KG1 (cell line): Measurements from ENCODE around the gene ZNF747.

Experiments
- DNase-seq: peaks from one replicate; lab custom pipeline; 2025; lab: John Stamatoyannopoulos, UW

Gene ZNF747

DNA sequence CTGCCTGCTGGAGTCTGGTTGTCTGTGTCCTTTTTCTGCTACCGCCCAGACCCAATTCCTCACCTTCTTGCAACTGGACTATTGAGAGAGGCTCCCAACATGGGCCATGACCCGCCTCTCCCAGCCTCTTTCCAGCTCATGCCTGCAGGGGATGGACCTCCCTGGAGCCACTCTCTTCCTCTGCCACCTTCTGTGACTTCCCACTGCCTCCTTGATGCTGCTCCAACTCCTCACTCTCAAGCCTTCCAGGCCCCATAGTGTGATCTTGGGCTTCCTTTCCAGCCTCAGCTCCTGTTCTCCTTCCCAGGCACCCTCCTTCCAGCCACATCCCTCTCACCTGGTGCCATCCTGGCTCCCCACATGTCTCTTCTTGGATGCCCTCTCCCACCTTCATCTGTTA lies 19.4 kb downstream of the ZNF747 start:
- DNase-seq = no peak

DNA sequence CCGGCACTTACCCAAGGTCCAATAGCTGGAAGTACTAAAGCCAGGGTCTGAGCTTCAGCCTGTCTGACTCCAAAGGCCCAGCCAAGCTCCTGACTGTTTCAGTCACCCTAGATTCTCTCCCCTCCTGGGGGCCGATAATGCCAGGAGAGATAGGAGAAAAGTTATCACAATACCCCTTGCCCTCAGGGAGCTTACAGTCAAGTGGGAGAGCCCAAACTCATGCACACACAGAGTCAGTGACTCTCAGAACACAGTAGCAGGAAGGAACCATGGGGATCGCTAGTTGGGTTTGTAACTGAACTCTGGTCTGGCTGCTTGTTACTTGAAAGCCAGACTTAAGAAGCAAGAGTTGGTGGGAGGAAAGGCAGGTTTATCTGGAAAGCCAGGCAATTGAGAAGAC lies 23.1 kb downstream of the ZNF747 start:
- DNase-seq = no peak

DNA sequence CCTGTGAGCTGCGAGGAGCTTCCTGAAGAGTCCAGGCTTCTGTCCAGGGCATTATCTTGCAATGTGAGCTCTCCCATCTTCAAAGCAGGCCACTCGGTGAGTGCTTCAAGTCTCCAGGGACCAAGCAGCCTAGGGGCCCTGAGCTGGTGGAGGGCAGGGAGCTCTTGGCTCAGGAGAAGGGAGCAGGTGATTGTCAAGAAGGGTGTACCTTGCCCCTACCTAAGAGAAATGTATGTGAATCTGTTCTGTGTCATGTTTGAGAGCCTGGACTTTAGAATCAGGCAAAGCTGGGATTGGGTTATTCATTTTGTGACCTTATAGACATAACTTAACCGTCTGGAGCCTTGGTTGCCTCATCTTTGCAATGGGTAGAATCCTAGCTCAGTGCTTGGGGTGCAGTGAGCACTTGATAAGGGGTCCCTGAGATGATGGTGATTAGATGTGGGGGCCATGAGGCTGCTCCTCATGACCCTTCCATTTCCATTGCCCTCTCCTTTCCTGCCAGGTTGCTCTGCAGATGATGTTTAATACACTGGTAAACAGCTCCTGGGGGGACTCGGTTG lies 24.2 kb downstream of the ZNF747 start:
- no peak for DNase-seq

DNA sequence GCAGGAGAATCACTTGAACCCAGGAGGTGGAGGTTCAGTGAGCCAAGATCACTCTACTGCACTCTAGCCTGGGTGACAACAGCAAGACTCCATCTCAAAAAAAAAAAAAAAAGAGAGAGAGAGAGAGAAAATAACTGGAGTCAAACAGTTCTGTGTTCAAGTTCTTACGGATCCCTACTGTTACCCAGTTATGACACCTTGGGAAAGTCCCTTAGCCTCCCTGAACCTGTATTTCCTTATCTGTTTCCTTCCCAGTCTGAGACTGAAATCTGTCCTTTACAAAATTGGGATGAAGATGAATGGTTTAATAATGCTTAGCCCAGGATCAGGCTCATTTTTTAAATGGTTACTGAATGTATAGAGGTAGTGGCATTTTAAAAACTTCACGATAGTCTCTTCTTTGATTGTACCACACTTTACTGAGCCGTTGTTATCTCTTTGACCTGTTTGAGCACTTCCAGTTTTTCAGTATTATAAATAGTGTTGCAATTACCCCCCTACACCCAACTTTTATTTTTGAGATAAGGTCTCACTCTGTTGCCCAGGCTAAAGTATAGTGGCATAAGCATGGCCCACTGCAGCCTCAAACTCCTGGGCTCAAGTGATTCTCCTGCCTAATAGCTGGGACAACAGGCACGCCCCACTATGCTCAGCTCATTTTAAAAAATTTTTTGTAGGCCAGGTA lies 25.4 kb downstream of the ZNF747 start:
- no peak for DNase-seq

DNA sequence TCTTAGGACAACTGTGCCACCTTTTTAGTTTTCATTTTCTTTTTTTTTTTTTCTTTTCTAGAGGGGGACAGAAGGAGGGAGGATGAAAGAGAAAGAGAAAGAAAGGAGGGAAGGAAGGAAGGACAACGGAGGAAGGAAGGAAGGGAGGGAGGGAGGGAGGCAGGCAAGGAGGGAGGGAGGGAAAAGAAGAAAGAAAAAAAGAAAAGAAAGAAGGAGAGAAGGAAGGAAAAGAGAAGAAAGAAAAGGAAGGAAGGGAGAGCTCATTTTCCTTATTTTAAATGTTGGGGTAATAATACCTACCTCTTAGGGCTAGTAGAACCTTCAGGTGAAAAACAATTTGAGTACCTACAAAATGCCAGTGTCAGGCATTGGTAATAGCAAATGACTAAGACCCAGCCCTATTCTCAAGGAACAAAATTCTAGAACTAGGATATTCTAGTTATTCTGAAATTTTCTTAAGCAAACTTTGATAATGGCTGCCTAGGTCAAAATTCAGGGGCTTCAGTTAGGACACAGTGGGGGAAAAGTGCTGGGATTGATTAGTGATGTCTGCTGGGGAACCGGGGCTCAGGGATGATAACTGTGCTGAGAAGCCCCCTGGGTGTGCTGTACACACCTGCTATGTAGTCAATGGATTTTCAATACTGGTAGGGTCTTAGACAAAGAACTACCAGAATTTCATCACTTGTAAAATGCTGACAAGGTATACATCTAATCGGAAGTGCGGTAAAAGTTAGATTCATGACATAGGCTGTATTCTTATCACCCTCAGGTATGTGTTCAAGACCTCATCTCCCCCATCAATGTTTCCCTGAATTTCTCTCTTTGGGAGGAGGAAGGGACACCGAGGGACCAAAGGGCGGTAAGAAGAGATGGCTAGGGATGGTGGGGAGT lies 31.0 kb downstream of the ZNF747 start:
- DNase-seq = no peak

DNA sequence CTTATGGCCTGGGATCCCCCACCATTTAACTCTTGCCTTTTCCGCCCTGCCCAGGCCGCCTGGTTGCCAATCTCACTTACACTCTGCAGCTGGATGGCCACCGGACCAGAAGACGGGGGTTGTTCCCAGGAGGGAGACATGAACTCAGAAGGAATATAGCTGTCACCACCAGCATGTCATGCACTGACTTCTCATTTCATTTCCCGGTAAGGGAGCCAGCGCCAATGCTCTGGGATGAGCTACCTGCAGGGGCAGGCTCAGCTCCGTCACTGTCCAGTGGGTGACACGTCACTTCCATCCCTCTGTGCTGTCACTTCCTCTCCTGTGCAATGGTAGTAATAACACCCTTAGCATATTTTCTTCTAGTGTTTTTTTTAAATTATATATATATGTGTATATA lies 35.4 kb downstream of the ZNF747 start:
- DNase-seq = no peak

DNA sequence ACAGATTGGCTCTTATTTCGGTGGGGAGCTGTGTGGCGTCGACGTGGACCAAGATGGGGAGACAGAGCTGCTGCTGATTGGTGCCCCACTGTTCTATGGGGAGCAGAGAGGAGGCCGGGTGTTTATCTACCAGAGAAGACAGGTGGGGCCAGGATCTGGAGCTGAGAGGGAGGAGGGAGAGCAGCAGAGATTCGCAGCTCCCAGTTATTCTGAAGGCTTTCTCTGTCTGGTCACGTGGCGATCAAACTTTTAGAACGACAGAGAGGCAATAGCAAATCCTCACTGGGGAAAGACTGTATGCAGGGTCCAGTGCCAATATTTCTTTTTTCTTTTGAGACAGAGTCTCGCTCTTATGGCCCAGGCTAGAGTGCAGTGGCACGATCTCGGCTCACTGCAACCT lies 39.9 kb downstream of the ZNF747 start:
- no peak for DNase-seq

DNA sequence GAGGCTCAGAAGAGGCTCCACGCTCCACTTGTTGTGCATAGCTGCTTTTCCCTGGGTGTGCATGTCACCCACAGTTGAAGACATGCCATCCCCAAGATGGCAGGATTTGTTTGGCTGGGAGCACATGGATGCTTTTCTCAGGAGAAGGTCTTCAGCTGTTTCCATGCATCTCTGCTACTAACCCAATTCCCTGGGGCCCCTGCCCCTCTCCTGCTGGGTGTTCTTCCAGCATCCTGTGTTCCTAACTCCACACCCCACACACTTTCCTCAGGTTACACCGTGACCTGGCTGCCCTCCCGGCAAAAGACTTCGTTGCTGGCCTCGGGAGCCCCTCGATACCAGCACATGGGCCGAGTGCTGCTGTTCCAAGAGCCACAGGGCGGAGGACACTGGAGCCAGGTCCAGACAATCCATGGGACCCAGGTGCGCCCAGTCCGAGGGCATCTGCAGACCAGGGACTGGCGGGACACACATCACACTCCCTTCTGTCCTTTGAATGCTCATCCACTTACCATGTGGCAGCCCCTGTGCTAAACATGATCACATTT lies 40.6 kb downstream of the ZNF747 start:
- DNase-seq = no peak

DNA sequence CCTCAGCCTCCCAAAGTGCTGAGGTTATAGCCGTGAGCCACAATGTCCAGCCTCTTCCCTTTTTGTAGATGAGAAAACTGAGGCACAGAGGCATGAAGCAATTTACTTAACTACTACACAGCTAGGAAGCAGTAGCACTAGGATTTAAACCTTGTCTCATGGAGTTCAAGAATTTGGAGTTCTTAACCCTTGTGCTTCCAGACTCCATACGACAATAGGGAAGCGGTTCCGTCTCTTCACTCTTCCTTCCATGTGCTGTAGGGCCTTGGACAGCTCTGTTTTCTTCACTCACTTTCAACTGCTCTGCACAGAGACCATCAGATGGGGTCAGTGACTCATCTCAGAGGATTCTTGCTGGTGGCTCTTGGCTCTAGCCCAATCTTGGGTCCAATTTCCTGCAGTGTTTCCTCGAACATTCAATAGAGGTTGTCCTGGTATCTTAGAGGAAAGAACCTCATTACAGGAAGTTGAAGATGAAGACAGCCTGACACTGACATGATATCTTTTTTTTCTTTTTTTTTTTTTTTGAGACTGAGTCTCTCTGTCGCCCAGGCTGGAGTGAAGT lies 42.8 kb downstream of the ZNF747 start:
- no peak for DNase-seq

DNA sequence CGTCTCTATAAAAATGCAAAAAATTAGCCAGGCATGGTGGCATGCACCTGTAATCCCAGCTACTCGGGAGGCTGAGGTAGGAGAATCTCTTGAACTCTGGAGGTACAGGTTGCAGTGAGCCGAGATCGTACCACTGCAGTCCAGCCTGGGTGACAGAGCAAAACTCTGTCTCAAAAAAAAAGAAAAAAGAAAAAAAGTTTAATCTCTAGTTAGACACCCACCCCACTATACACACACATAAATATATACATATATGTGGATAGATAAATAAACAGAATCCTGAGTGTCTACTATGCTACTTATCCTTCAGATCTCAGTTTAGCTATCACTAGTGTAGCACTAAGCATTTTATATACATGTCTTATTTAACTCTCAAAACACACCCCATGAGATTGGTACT lies 43.4 kb downstream of the ZNF747 start:
- no peak for DNase-seq

DNA sequence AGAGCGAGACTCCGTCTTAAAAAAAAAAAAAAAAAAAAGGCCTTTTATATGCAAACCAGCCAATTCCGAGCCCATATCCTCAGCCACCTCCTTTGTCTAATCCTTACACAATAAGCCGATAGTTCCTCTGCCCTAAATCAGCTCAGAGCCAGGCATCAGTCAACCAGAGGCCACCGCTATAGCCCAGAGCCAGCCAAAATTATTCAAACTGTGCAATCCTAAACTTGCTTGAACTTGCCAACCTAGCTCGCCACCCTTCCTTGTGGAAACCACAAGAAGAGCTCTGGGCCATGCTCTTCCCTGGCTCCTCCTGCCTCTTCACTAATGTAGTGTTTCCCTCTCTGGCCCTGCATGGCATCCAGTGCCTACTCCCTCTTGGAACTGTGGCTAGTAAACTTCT lies 44.4 kb downstream of the ZNF747 start:
- DNase-seq = no peak

DNA sequence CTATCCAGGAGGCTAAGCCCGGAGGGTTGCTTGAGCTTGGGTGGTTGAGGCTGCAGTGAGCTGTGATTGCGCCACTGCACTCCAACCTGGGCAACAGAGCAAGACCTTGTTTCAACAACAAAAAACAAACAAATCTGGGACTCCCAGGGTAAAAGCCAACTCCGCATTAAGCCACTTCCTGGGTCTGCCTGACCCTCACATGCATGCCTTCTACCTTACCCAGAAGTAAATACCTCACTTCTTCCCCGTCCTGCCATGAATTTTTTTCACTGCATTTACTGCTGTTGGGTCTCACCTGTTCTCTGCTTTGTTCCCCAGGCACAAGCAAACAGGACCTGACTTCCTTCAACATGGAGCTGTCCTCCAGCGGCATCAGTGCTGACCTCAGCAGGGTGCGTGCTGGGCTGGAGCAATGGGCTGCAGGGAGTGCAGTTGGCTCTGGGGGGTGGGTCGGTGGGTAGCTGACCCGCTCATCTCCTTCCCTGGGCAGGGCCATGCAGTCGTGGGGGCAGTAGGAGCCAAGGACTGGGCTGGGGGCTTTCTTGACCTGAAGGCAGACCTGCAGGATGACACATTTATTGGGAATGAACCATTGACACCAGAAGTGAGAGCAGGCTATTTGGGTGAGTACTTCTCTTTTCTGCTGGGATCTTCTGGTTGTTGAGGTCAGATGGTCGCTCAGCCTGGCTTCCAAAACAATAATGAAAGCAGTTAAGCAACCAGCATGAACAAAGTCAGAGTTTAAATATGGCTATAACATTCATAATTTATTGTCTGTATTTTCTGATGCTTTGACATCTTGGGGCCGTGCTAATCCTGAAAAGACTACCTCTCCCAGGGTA lies 45.7 kb downstream of the ZNF747 start:
- no peak for DNase-seq

DNA sequence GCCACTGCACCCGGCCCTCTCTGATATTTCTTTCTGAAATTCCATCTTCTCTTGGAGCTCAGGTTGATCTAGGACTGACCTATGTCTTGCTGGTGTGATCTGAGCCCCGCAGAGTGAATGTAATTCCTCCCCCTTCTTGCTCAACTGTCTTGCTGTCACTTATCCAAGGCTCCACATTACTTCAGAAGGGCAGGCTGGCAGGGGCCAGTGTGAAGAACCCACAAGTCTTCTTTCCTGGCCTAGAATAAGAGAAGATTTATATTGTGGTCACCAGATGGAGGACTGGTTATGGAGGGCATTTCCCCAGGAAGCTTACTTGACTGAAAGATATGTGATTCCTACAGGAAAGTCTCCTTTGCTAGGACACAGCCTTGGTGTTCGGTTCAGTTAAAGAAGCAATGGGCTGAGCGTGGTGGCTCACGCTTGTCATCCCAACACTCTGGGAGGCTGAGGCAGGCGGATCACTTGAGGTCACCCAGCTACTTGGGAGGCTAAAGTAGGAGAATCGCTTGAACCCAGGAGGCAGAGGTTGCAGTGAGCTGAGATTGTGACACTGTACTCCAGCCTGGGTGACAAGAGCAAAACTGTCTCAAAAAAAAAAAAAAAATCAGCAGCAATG lies 48.7 kb downstream of the ZNF747 start:
- DNase-seq = no peak

DNA sequence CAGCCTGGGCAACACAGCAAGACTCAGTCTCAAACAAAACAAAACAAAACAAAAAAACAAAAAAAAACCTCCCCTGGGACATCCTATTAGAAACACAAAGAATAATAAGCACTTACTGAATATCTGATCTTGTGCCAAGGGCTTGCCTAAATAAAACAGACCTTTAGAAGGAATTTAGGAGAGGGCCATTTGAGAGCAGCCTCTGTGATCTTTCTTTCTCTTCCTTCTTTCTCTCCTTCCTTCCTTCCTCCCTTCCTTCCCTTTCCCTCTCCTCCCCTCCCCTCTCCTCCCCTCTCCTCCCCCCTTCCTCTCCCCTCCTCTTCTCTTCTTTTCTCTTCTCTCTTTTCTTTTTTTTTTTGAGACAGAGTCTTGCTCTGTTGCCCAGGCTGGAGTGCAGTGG lies 49.8 kb downstream of the ZNF747 start:
- no peak for DNase-seq

DNA sequence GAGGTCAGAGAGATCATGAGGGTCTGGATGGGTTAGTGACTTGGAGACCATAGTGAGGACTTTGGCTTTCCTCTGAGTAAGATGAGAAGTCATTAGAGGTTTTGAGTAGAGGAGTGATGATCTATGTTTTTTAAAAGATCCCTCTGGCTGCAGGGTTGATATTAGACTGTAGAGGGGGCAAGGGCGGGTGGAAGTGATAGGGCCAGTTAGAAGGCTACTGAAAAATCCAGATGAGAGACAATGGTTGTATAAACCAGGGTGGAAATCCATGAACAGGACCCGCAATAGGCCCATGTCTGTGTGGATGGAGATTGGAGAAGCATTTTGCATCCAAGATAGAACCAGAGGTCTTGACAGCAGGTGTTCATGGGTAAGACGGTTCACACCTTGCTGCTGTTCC lies 52.3 kb downstream of the ZNF747 start:
- DNase-seq = no peak

DNA sequence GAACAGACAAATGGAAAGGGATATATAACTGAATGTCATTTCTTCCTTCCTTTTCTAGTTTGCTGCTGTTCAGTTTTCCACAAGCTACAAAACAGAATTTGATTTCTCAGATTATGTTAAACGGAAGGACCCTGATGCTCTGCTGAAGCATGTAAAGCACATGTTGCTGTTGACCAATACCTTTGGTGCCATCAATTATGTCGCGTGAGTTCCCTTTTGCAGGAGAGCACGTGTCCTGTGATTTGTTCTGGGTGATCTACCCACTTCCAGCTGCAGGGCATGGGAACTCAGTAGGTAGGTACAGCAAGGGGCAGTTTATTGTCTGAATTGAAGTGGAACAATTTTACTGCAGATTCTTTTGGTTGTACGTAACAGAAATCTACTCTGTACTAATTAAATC lies 53.3 kb downstream of the ZNF747 start:
- no peak for DNase-seq
